ENCODE data around the gene CREB3L1. TPM values are rescaled to one million over a fixed set of nuclear protein-coding genes. Genes with fewer than 3 reads are reported as not detected.

CREB3L1 gene
- total and polyA plus RNA-seq, 2 donors (not counting 3 experiments of a cell fraction or from before 2014, with no cell fraction given): 0.23 to 0.84 TPM

- Histone ChIP-seq H3K9ac (replicated peaks; ENCODE audit: extremely low read depth, insufficient read depth, low read length) (peak overlapping the region; percentile 53), H3K9me3 (replicated peaks; ENCODE audit: control insufficient read depth, insufficient read depth, low read length) (no peaks in the 10 kb centered on the region), H2AFZ (ENCODE audit: low read depth, low read length) (no peak overlapping the region)
These were observed 84.9 kb downstream of the CREB3L1 start for GRCh38 chr11:46362156-46363030.

More at GRCh38 chr11:46362156-46363030, 84.9 kb downstream of the CREB3L1 start:
- Histone ChIP-seq H3K4me2 (ENCODE audit: insufficient read depth, low read length) (peak overlapping the region; percentile 32), H3K4me1 (ENCODE audit: control insufficient read depth, extremely low read depth, insufficient read depth, low read length) (peaks cover 34% of the 10 kb centered on the region), H3K4me3 (replicated peaks in 1 of 3; ENCODE audit: insufficient read depth in 1 of 3, low read depth in 1 of 3, low read length in 3 of 3) (no peak overlapping the region), H3K27ac (ENCODE audit: insufficient read depth, low read depth, low read length) (peak overlapping the region; percentile 80), H3K79me2 (ENCODE audit: control insufficient read depth, insufficient read depth, low read length) (peaks cover 42% of the 10 kb centered on the region), H3K27me3 (ENCODE audit: control insufficient read depth in 2 of 2, insufficient read depth in 2 of 2, low read length in 2 of 2) (no peaks in the 10 kb centered on the region), H3K36me3 (ENCODE audit: control insufficient read depth in 2 of 2, extremely low read depth in 1 of 2, insufficient read depth in 2 of 2, low read length in 2 of 2) (no peaks in the 10 kb centered on the region), H3K9me1 (replicated peaks; ENCODE audit: control insufficient read depth, extremely low read depth, insufficient read depth, low read length) (no peaks in the 10 kb centered on the region), H4K20me1 (replicated peaks; ENCODE audit: control insufficient read depth, extremely low read depth, insufficient read depth, low read length) (no peaks in the 10 kb centered on the region)
- ChIA-PET CTCF (interaction anchor here (1.2 to 11.6 kb wide), 4 partner anchors 10 to 124 kb away, joined by 3 to 200 read pairs (median 6); partner anchors contain the start of genes CHRM4 and DGKZ), POLR2A (no interaction called here)
- TF ChIP-seq POLR2A (IDR thresholded peaks at IDR 0.05; ENCODE audit: low read depth, low read length) (no peak), GATA2 (IDR thresholded peaks at IDR 0.05; ENCODE audit: insufficient read depth, insufficient read length, low read depth, low read length) (no peak), FOS (IDR thresholded peaks at IDR 0.05; ENCODE audit: borderline replicate concordance, insufficient read depth, low read length) (no peak), MAX (IDR thresholded peaks at IDR 0.05; ENCODE audit: insufficient read depth, insufficient read length) (no peak), POLR2AphosphoS5 (IDR thresholded peaks at IDR 0.05; ENCODE audit: insufficient read depth, low read depth, low read length) (no peak), MYC (IDR thresholded peaks at IDR 0.05; ENCODE audit: low read depth, low read length) (no peak), JUN (IDR thresholded peaks at IDR 0.05; ENCODE audit: borderline replicate concordance, insufficient read depth, insufficient read length, low read depth) (no peak), CTCF (IDR thresholded peaks at IDR 0.05; ENCODE audit: extremely low read depth in 1 of 2, insufficient read depth in 1 of 2, low read depth in 1 of 2, low read length in 2 of 2) (no peak), EZH2 (IDR thresholded peaks at IDR 0.05; ENCODE audit: borderline replicate concordance, low read depth, low read length, severe bottlenecking) (no peak)
- FAIRE-seq (no peak), DNase-seq (ENCODE audit: low read depth, low spot score) (no peak)
- intact Hi-C loops (cut with micrococcal nuclease) (loop anchor here (1.0 kb wide), 2 partner anchors 10 to 15 kb away; partner anchors contain the start of gene DGKZ), dilution Hi-C loops (cut with MboI; ENCODE audit: extremely low pct_ligation_motif_present, low sequenced_read_pairs) (no loop called here)
- no TSS peak for BruUV-seq (replicated peaks)

Data from endothelial cell of umbilical vein (primary cell).